Adrenal gland (tissue), 5 donors: Measurements from ENCODE around the gene MUC13.

ENCODE experiments used
- CTCF ChIP-seq, 6 experiments: fragments of 450-650 bp in 4 of 6; fragments of 200-600 bp in 2 of 6; sonication (generic) in 1 of 6; IDR thresholded peaks; 1 replicate in 5 of 6; 2 replicates in 1 of 6; pipeline versions ENCODE4 v1.5.1 to v1.8.0; 2016 to 2021; ENCODE audit warnings: antibody characterized with exemption in 6 of 6, mild to moderate bottlenecking in 2 of 6, moderate library complexity in 1 of 6
- POLR2A ChIP-seq, 2 donors: fragments of 450-650 bp; IDR thresholded peaks; one replicate each; pipeline ENCODE4 v1.6.1; 2017; ENCODE audit warnings: antibody characterized with exemption in 2 of 2, mild to moderate bottlenecking in 2 of 2, moderate library complexity in 1 of 2
- donor health status: DM: no; HTN: no; CAD: no.

- no peak for TF ChIP-seq CTCF (IDR thresholded peaks at IDR 0.05)
- TF ChIP-seq POLR2A (IDR thresholded peaks at IDR 0.05), result no peak
Measured at GRCh38 chr3:124939661-124940060, 5.1 kb upstream of the MUC13 start.
